Measurements from ENCODE around the gene DDX55.
"Not testable (repeated sequence)": the region's sequence is repeated elsewhere in the genome, so short reads cannot be mapped to it uniquely, and the experiment has no call there.

DDX55 gene

GRCh38 chr12:123601602-123602489, at the start of gene DDX55:
DDX55 (plus strand) TSS chr12:123602099; CDS start chr12:123602149, 50 bp downstream.
- peak; percentile 90 for DNase-seq

GRCh38 chr12:123554136-123554535, 47.8 kb upstream of the DDX55 start:
- DNase-seq = not testable (repeated sequence)

GRCh38 chr12:123554843-123555242, 47.1 kb upstream of the DDX55 start:
- not testable (repeated sequence) for DNase-seq

GRCh38 chr12:123558487-123558886, 43.4 kb upstream of the DDX55 start:
- not testable (repeated sequence) for DNase-seq

- no peak for DNase-seq
These were observed 42.4 kb upstream of the DDX55 start for GRCh38 chr12:123559468-123559867.

- DNase-seq = peak; percentile 51
These were observed 30.5 kb upstream of the DDX55 start for GRCh38 chr12:123571343-123571813.

GRCh38 chr12:123572391-123572790, 29.5 kb upstream of the DDX55 start:
- peak; percentile 26 for DNase-seq

- peak; percentile 67 for DNase-seq
These were observed 28.0 kb upstream of the DDX55 start for GRCh38 chr12:123573870-123574269.

GRCh38 chr12:123576611-123577010, 25.3 kb upstream of the DDX55 start:
- DNase-seq = no peak

- DNase-seq = no peak
These were observed 23.7 kb upstream of the DDX55 start for GRCh38 chr12:123578243-123578642.

GRCh38 chr12:123578829-123579228, 23.1 kb upstream of the DDX55 start:
- DNase-seq = not testable (repeated sequence)

- no peak for DNase-seq
These were observed 21.1 kb upstream of the DDX55 start for GRCh38 chr12:123580772-123581171.

GRCh38 chr12:123591702-123592481, 10.0 kb upstream of the DDX55 start:
- no peak for DNase-seq

- no peak for DNase-seq
These were observed 6.2 kb upstream of the DDX55 start for GRCh38 chr12:123595729-123596128.

GRCh38 chr12:123597100-123597499, 4.8 kb upstream of the DDX55 start:
- no peak for DNase-seq

GRCh38 chr12:123598522-123598921, 3.4 kb upstream of the DDX55 start:
- DNase-seq = no peak

- DNase-seq = no peak
These were observed 2.6 kb upstream of the DDX55 start for GRCh38 chr12:123599310-123599709.

- DNase-seq = no peak
These were observed 2.2 kb upstream of the DDX55 start for GRCh38 chr12:123599721-123600120.

GRCh38 chr12:123602651-123603195, 824 bp downstream of the DDX55 start:
- no peak for DNase-seq

- not testable (repeated sequence) for DNase-seq
These were observed 1.6 kb downstream of the DDX55 start for GRCh38 chr12:123603495-123603894.

- no peak for DNase-seq
These were observed 5.9 kb downstream of the DDX55 start for GRCh38 chr12:123607756-123608155.

GRCh38 chr12:123608182-123608581, 6.3 kb downstream of the DDX55 start:
- peak; percentile 87 for DNase-seq

- no peak for DNase-seq
These were observed 12.2 kb downstream of the DDX55 start for GRCh38 chr12:123614110-123614509.
